CD14-positive monocyte (primary cell): ENCODE data around the gene C6orf163. TPM values are rescaled to one million over a fixed set of nuclear protein-coding genes. Genes with fewer than 3 reads are reported as not detected.
"Not testable (repeated sequence)": the region's sequence is repeated elsewhere in the genome, so short reads cannot be mapped to it uniquely, and the experiment has no call there.

Source experiments
- DNase-seq, 3 donors: peaks; one replicate each; pipeline ENCODE4 v3.0.0-alpha.2; 2011 to 2022
- H2AFZ ChIP-seq: 2 replicates; pipeline ENCODE4 v1.6.0; 2012; ENCODE audit warnings: mild to moderate bottlenecking, low read depth, low read length, inconsistent platforms; ENCODE audit not compliant: insufficient read depth, poor library complexity, severe bottlenecking
- H3K27ac ChIP-seq, 2 donors: 1 replicate in 1 of 2; 2 replicates in 1 of 2; pipeline ENCODE4 v1.5.1; 2012 to 2013; ENCODE audit warnings: low read length in 2 of 2, control low read depth in 1 of 2, inconsistent platforms in 1 of 2, low read depth in 1 of 2, mild to moderate bottlenecking in 1 of 2
- H3K27me3 ChIP-seq, 2 donors: one replicate each; pipeline versions ENCODE4 v1.6.0 to v1.6.1; 2011 to 2013; ENCODE audit warnings: low read length in 2 of 2; ENCODE audit not compliant: control insufficient read depth in 2 of 2, insufficient read depth in 2 of 2
- H3K36me3 ChIP-seq, 2 donors: replicated peaks in 1 of 2; 1 replicate in 1 of 2; 2 replicates in 1 of 2; pipeline versions ENCODE4 v1.5.1 to v1.6.1; 2012 to 2013; ENCODE audit warnings: low read length in 2 of 2, control low read depth in 1 of 2, inconsistent platforms in 1 of 2, mild to moderate bottlenecking in 1 of 2; ENCODE audit not compliant: insufficient read depth in 2 of 2, control insufficient read depth in 1 of 2
- H3K4me1 ChIP-seq, 2 donors: 1 replicate in 1 of 2; 2 replicates in 1 of 2; pipeline versions ENCODE4 v1.5.1 to v1.6.1; 2012 to 2013; ENCODE audit warnings: low read length in 2 of 2, control low read depth in 1 of 2, inconsistent platforms in 1 of 2, mild to moderate bottlenecking in 1 of 2, moderate library complexity in 1 of 2; ENCODE audit not compliant: insufficient read depth in 2 of 2, control insufficient read depth in 1 of 2
- H3K4me2 ChIP-seq: replicated peaks from 2 replicates; pipeline ENCODE3; 2012; ENCODE audit warnings: low read length, moderate library complexity, mild to moderate bottlenecking; ENCODE audit not compliant: poor library complexity, severe bottlenecking; ENCODE audit errors: extremely low read depth
- H3K4me3 ChIP-seq, 3 experiments: fragments of 200-600 bp in 1 of 3; sonication (generic) in 1 of 3; replicated peaks in 1 of 3; 1 replicate in 2 of 3; 2 replicates in 1 of 3; pipeline ENCODE4 v1.5.1; 2011 to 2013; ENCODE audit warnings: low read length in 3 of 3, mild to moderate bottlenecking in 3 of 3, control low read depth in 2 of 3, low read depth in 2 of 3, inconsistent platforms in 1 of 3, moderate library complexity in 1 of 3
- H3K79me2 ChIP-seq: 2 replicates; pipeline ENCODE4 v1.6.0; 2012; ENCODE audit warnings: mild to moderate bottlenecking, control low read depth, inconsistent platforms, low read length, moderate library complexity; ENCODE audit not compliant: insufficient read depth
- H3K9ac ChIP-seq: 2 replicates; pipeline ENCODE4 v1.6.0; 2017; ENCODE audit warnings: low read length, mild to moderate bottlenecking; ENCODE audit not compliant: insufficient read depth, poor library complexity, severe bottlenecking
- H3K9me3 ChIP-seq, 2 donors: replicated peaks in 1 of 2; 1 replicate in 1 of 2; 2 replicates in 1 of 2; pipeline versions ENCODE4 v1.5.1 to v1.6.1; 2012 to 2013; ENCODE audit warnings: low read length in 2 of 2, control low read depth in 1 of 2; ENCODE audit not compliant: control insufficient read depth in 1 of 2, insufficient read depth in 1 of 2
- H4K20me1 ChIP-seq: 2 replicates; pipeline ENCODE4 v1.6.0; 2012; ENCODE audit warnings: mild to moderate bottlenecking, low read length, control low read depth, moderate library complexity; ENCODE audit not compliant: insufficient read depth
- H3K27ac Mint-ChIP-seq, 7 donors: one replicate each; pipeline ENCODE4 v1.8.0; 2020; ENCODE audit warnings: mild to moderate bottlenecking in 7 of 7, mixed read lengths in 7 of 7, moderate library complexity in 6 of 7, inconsistent platforms in 2 of 7
- H3K27me3 Mint-ChIP-seq, 3 donors: one replicate each; pipeline ENCODE4 v1.8.0; 2021 to 2022; ENCODE audit warnings: low read depth in 3 of 3, mild to moderate bottlenecking in 3 of 3, mixed read lengths in 3 of 3, moderate library complexity in 3 of 3, inconsistent platforms in 1 of 3
- H3K36me3 Mint-ChIP-seq, 2 donors: one replicate each; pipeline ENCODE4 v1.8.0; 2020; ENCODE audit warnings: mixed read lengths in 2 of 2, inconsistent platforms in 1 of 2, mild to moderate bottlenecking in 1 of 2
- H3K4me1 Mint-ChIP-seq: one replicate; pipeline ENCODE4 v1.8.0; 2020; ENCODE audit warnings: mild to moderate bottlenecking, mixed read lengths
- H3K4me3 Mint-ChIP-seq, 2 donors: one replicate each; pipeline ENCODE4 v1.8.0; 2020; ENCODE audit warnings: mild to moderate bottlenecking in 2 of 2, mixed read lengths in 2 of 2, moderate library complexity in 1 of 2
- H3K9me3 Mint-ChIP-seq, 7 donors: one replicate each; pipeline ENCODE4 v1.8.0; 2020 to 2022; ENCODE audit warnings: mixed read lengths in 7 of 7, mild to moderate bottlenecking in 6 of 7, moderate library complexity in 6 of 7, inconsistent platforms in 2 of 7
- WGBS: methylation state at CpG from one replicate; pipeline ENCODE4 v1.1.5; 2013; ENCODE audit warnings: missing lambda C conversion rate; ENCODE audit not compliant: insufficient coverage; 5-methylcytosine and 5-hydroxymethylcytosine counted together
- intact Hi-C, 2 donors: fragments of 100-400 bp; cut with micrococcal nuclease; formaldehyde crosslinking; loops; one replicate each; pipeline versions ENCODE4 v1.15.0 to v1.15.1; 2023
- polyA minus RNA-seq: library from RNA; depleted of rRNA, polyadenylated mRNA; stranded (reverse); fragments of >200 nt; gene quantifications from 2 replicates; pipeline ENCODE4 v1.2.3, GENCODE V29; 2012
- polyA plus RNA-seq, 3 donors: library from polyadenylated mRNA; depleted of rRNA in 1 of 3; unstranded in 2 of 3; stranded (reverse) in 1 of 3; fragments of 300-500 nt in 2 of 3; fragments of >200 nt in 1 of 3; fragmentation: Illumina TruSeq in 2 of 3; gene quantifications; 1 replicate in 2 of 3; 2 replicates in 1 of 3; pipeline ENCODE4 v1.2.3, GENCODE V29; 2012 to 2021
- total RNA-seq, 12 experiments: library from RNA in 1 of 12; stranded (reverse) in 1 of 12; fragments of 120-200 nt in 1 of 12; gene quantifications; one replicate each; pipeline ENCODE4 v1.2.4 and lab custom pipeline; 2013 to 2026; ENCODE audit warnings: mixed read lengths in 6 of 12, inconsistent platforms in 1 of 12
- TF ChIP-seq, protein P1 (sequence below): fragments of 200-600 bp; IDR thresholded peaks from one replicate; pipeline ENCODE4 v1.8.0; 2022; ENCODE audit warnings: antibody characterized with exemption, mild to moderate bottlenecking

C6orf163 gene
- 1.9 TPM for total RNA-seq (2013)
- under 1 TPM in 2 of 3 donors, not detected in 1; 0.26 to 0.27 TPM for polyA plus RNA-seq
- 0.28 and 0.32 TPM in 2 replicates for polyA minus RNA-seq
- total RNA-seq (lab: John Stamatoyannopoulos, UW), result 0.17 to 1.7 (median 0.46) reads per million in 11 experiments

DNA sequence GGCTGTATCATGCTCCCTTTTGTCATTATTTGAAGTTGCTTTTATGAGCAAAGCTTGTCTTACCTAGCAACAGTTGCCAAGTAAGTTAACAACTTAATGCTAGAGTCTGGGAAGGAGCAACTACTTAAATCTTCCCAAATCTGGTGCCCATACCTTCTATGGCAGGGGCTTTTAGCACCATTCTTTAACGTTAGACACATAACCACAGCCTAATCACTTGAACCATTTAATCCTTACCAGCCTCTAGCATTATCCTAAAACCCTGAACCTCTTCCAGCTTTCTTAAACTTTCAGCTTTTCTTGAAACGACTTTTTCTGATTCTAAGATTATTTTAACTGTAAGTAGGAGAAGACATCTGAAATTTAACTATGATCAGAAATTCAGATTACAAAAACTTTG is at the start of gene C6orf163:
TSS of gene C6orf163 (plus strand) at position 83 of the 400 bp plus-strand sequence. CDS start at position 370, 287 bp downstream.
- no peak within 1 kb of the TSS for H3K27ac ChIP-seq
- H3K4me1 Mint-ChIP-seq, result no peaks in the 10 kb centered on the region

DNA sequence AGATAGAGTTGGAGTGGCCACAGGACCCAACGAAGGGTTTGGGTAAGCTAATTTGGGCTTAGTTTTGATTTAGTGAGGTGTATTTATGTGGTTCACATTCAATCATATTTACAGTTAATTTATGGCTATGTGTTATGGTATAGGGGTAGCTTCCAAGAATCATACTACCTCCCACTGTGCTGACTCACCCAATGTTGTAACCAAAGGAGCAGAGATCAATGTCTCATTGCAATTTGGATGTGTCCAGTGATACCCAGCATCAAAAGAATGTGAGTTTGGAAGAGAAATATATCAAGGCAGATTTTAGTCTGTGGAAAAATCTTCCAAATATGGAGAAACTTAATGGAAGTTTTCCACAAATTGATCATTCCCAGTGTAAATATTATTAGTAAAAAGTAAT is 47.5 kb upstream of the C6orf163 start:
- H3K9me3 ChIP-seq, result peaks cover 0 to 5% of the 10 kb centered on the region in 2 donors
- H3K27ac ChIP-seq, result no peak overlapping the region
- WGBS, result no CpG with 5 or more reads among the region's 1 CpG
- Mint-ChIP-seq H3K27ac (no peak overlapping the region), H3K4me1 (no peaks in the 10 kb centered on the region), H3K4me3 (no peak overlapping the region), H3K36me3 (no peaks in the 10 kb centered on the region), H3K9me3 (peaks cover 0 to 11% (median 5%) of the 10 kb centered on the region in 7 donors), H3K27me3 (peaks cover 0 to 17% (median 8%) of the 10 kb centered on the region in 3 donors)
- no peak for DNase-seq
- no peak overlapping the region for H3K4me3 ChIP-seq
- no peak overlapping the region for H2AFZ ChIP-seq
- no peaks in the 10 kb centered on the region for H3K36me3 ChIP-seq
- no peaks in the 10 kb centered on the region for H4K20me1 ChIP-seq
- TF ChIP-seq, protein P1, sequence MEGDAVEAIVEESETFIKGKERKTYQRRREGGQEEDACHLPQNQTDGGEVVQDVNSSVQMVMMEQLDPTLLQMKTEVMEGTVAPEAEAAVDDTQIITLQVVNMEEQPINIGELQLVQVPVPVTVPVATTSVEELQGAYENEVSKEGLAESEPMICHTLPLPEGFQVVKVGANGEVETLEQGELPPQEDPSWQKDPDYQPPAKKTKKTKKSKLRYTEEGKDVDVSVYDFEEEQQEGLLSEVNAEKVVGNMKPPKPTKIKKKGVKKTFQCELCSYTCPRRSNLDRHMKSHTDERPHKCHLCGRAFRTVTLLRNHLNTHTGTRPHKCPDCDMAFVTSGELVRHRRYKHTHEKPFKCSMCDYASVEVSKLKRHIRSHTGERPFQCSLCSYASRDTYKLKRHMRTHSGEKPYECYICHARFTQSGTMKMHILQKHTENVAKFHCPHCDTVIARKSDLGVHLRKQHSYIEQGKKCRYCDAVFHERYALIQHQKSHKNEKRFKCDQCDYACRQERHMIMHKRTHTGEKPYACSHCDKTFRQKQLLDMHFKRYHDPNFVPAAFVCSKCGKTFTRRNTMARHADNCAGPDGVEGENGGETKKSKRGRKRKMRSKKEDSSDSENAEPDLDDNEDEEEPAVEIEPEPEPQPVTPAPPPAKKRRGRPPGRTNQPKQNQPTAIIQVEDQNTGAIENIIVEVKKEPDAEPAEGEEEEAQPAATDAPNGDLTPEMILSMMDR, result no peak
- no peak overlapping the region for H3K9ac ChIP-seq
- intact Hi-C loops, result no loop called here
- H3K4me1 ChIP-seq, result no peaks in the 10 kb centered on the region
- no peak overlapping the region for H3K4me2 ChIP-seq
- no peaks in the 10 kb centered on the region for H3K79me2 ChIP-seq
- H3K27me3 ChIP-seq, result no peaks in the 10 kb centered on the region

More for the DNA sequence above, at the start of gene C6orf163:
- H4K20me1 ChIP-seq, result no peaks in the 10 kb centered on the region
- no peak for DNase-seq
- H2AFZ ChIP-seq, result no peak within 1 kb of the TSS
- peaks cover 2 to 5% of the 10 kb centered on the region in 2 donors for H3K36me3 Mint-ChIP-seq
- no peaks in the 10 kb centered on the region for H3K36me3 ChIP-seq
- no peaks in the 10 kb centered on the region for H3K27me3 Mint-ChIP-seq
- no peak within 1 kb of the TSS for H3K9ac ChIP-seq
- no peak within 1 kb of the TSS for H3K4me2 ChIP-seq
- no peak within 1 kb of the TSS for H3K27ac Mint-ChIP-seq
- no peaks in the 10 kb centered on the region for H3K4me1 ChIP-seq
- no peaks in the 10 kb centered on the region for H3K27me3 ChIP-seq
- no peak within 1 kb of the TSS for H3K4me3 ChIP-seq
- 86% methylated on average over 1 of the region's 2 CpGs for WGBS
- intact Hi-C loops, result no loop called here
- H3K79me2 ChIP-seq, result no peaks in the 10 kb centered on the region
- H3K9me3 ChIP-seq, result no peaks in the 10 kb centered on the region
- H3K4me3 Mint-ChIP-seq, result no peak within 1 kb of the TSS
- TF ChIP-seq, protein P1, result no peak
- no peaks in the 10 kb centered on the region for H3K9me3 Mint-ChIP-seq

DNA sequence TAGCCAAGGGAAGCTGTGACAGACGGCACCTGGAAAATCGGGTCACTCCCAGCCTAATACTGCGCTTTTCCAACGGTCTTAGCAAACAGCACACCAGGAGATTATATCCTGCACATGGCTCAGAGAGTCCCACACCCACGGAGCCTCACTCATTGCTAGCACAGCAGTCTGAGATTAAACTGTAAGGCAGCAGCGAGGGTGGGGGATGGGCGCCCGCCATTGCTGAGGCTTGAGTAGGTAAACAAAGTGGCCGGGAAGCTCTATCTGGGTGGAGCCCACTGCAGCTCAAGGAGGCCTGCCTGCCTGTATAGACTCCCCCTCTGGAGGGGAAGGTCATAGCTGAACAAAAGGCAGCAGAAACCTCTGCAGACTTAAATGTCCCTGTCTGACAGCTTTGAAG is 43.3 kb upstream of the C6orf163 start:
- H3K27ac ChIP-seq, H3K4me2 ChIP-seq, H3K36me3 Mint-ChIP-seq, H3K36me3 ChIP-seq, H3K9me3 ChIP-seq, intact Hi-C loops, H3K4me1 Mint-ChIP-seq, H3K27me3 ChIP-seq, H3K4me1 ChIP-seq, H3K79me2 ChIP-seq, H3K4me3 ChIP-seq, H3K4me3 Mint-ChIP-seq, H3K27ac Mint-ChIP-seq, H3K9ac ChIP-seq, H2AFZ ChIP-seq, H4K20me1 ChIP-seq, DNase-seq: not testable (repeated sequence)
- WGBS, result 95% methylated on average over 8 of the region's 9 CpGs
- Mint-ChIP-seq H3K27me3 (peaks cover 0 to 16% (median 3%) of the 10 kb centered on the region in 3 donors), H3K9me3 (peaks cover 0 to 22% (median 8%) of the 10 kb centered on the region in 7 donors)
